Transverse colon (tissue), 4 donors: Measurements from ENCODE around the gene HOXA3.

Source experiments
- POLR2AphosphoS5 ChIP-seq, 3 donors: sonication (generic); formaldehyde crosslinking; IDR thresholded peaks; one replicate each; pipeline ENCODE4 v1.6.1; 2016; ENCODE audit warnings: antibody characterized with exemption in 3 of 3
- TF ChIP-seq, protein P1 (sequence below), 5 experiments: fragments of 200-600 bp in 3 of 5; fragments of 450-650 bp in 2 of 5; sonication (generic) in 3 of 5; IDR thresholded peaks; 1 replicate in 2 of 5; 2 replicates in 3 of 5; pipeline ENCODE4 v1.5.1; 2016 to 2017; ENCODE audit warnings: antibody characterized with exemption in 5 of 5, inconsistent platforms in 3 of 5, mild to moderate bottlenecking in 2 of 5, moderate library complexity in 1 of 5

DNA sequence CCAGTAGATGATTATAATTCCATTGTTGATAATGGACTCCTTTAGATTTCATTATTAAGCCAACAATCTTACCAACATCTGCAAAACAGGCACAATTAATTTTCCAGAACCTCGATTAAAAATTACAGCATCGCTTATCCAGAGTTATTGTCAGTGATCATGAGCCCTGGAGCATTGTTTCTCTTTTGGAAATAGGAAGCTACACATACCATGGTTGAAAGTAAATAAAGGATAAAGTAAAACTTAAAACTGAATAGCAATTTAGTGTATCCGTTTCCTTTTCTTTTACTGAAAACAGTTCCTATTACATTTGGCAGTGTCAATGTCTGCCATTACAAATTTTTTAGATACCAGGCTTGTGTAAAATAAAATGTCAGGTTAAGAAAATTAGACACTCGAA, 40.0 kb downstream of the HOXA3 start:
- TF ChIP-seq, protein P1, sequence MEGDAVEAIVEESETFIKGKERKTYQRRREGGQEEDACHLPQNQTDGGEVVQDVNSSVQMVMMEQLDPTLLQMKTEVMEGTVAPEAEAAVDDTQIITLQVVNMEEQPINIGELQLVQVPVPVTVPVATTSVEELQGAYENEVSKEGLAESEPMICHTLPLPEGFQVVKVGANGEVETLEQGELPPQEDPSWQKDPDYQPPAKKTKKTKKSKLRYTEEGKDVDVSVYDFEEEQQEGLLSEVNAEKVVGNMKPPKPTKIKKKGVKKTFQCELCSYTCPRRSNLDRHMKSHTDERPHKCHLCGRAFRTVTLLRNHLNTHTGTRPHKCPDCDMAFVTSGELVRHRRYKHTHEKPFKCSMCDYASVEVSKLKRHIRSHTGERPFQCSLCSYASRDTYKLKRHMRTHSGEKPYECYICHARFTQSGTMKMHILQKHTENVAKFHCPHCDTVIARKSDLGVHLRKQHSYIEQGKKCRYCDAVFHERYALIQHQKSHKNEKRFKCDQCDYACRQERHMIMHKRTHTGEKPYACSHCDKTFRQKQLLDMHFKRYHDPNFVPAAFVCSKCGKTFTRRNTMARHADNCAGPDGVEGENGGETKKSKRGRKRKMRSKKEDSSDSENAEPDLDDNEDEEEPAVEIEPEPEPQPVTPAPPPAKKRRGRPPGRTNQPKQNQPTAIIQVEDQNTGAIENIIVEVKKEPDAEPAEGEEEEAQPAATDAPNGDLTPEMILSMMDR (IDR thresholded peaks at IDR 0.05), result no peak
- no peak for TF ChIP-seq POLR2AphosphoS5 (IDR thresholded peaks at IDR 0.05)
